T-helper 2 cell treated with Interferon-gamma antibody and Interleukin-4, amounts not matched to agents 5 μg/mL and 100 μg/mL, for 36 hours (primary cell): ENCODE results near the gene HBEGF.

Experiments used
- DNase-seq: peaks from one replicate; pipeline ENCODE4 v3.0.0; 2021; ENCODE audit warnings: low spot score
- H3K27ac Mint-ChIP-seq: one replicate; pipeline ENCODE4 v1.8.0; 2021; ENCODE audit warnings: mild to moderate bottlenecking, mixed read lengths
- H3K27me3 Mint-ChIP-seq: one replicate; pipeline ENCODE4 v1.8.0; 2021; ENCODE audit warnings: low read depth, mixed read lengths
- H3K36me3 Mint-ChIP-seq: one replicate; pipeline ENCODE4 v1.8.0; 2021; ENCODE audit warnings: low read depth, mixed read lengths
- H3K4me1 Mint-ChIP-seq: one replicate; pipeline ENCODE4 v1.8.0; 2021; ENCODE audit warnings: low read depth, mixed read lengths
- H3K4me3 Mint-ChIP-seq: one replicate; pipeline ENCODE4 v1.8.0; 2022; ENCODE audit warnings: mild to moderate bottlenecking, moderate library complexity, mixed read lengths
- H3K9me3 Mint-ChIP-seq: one replicate; pipeline ENCODE4 v1.8.0; 2021; ENCODE audit warnings: mixed read lengths

Gene HBEGF

GRCh38 chr5:140317859-140318258 is 28.5 kb downstream of the HBEGF start:
- H3K36me3 Mint-ChIP-seq: no peaks in the 10 kb centered on the region
- no peaks in the 10 kb centered on the region for H3K27me3 Mint-ChIP-seq
- DNase-seq: no peak
- H3K4me1 Mint-ChIP-seq: no peaks in the 10 kb centered on the region
- H3K27ac Mint-ChIP-seq: no peak overlapping the region
- H3K4me3 Mint-ChIP-seq: no peak overlapping the region
- H3K9me3 Mint-ChIP-seq: no peaks in the 10 kb centered on the region

- H3K4me3 Mint-ChIP-seq: no peak overlapping the region
- H3K4me1 Mint-ChIP-seq: peaks cover 8% of the 10 kb centered on the region
- no peak for DNase-seq
- H3K27me3 Mint-ChIP-seq: peaks cover 3% of the 10 kb centered on the region
- H3K9me3 Mint-ChIP-seq: no peaks in the 10 kb centered on the region
- no peaks in the 10 kb centered on the region for H3K36me3 Mint-ChIP-seq
- H3K27ac Mint-ChIP-seq: no peak overlapping the region
Observed at GRCh38 chr5:140312791-140313189, 33.6 kb downstream of the HBEGF start.

- H3K4me3 Mint-ChIP-seq: no peak overlapping the region
- DNase-seq: no peak
- H3K9me3 Mint-ChIP-seq: no peaks in the 10 kb centered on the region
- H3K27ac Mint-ChIP-seq: no peak overlapping the region
- H3K36me3 Mint-ChIP-seq: no peaks in the 10 kb centered on the region
- peaks cover 3% of the 10 kb centered on the region for H3K27me3 Mint-ChIP-seq
- peaks cover 8% of the 10 kb centered on the region for H3K4me1 Mint-ChIP-seq
Observed at GRCh38 chr5:140312067-140312790, 34.2 kb downstream of the HBEGF start.

- H3K4me1 Mint-ChIP-seq: peaks cover 8% of the 10 kb centered on the region
Observed at GRCh38 chr5:140311011-140311467, 35.4 kb downstream of the HBEGF start.

GRCh38 chr5:140310434-140310833 is 36.0 kb downstream of the HBEGF start:
- Mint-ChIP-seq H3K9me3 (no peaks in the 10 kb centered on the region), H3K27me3 (peaks cover 3% of the 10 kb centered on the region), H3K27ac (no peak overlapping the region), H3K4me1 (peaks cover 8% of the 10 kb centered on the region), H3K36me3 (no peaks in the 10 kb centered on the region), H3K4me3 (no peak overlapping the region)
- DNase-seq: no peak

More at GRCh38 chr5:140311011-140311467, 35.4 kb downstream of the HBEGF start:
- H3K27me3 Mint-ChIP-seq: peaks cover 3% of the 10 kb centered on the region
- no peak for DNase-seq
- no peak overlapping the region for H3K27ac Mint-ChIP-seq
- no peaks in the 10 kb centered on the region for H3K36me3 Mint-ChIP-seq
- H3K4me3 Mint-ChIP-seq: no peak overlapping the region
- H3K9me3 Mint-ChIP-seq: no peaks in the 10 kb centered on the region

- peaks cover 8% of the 10 kb centered on the region for H3K4me1 Mint-ChIP-seq
- H3K4me3 Mint-ChIP-seq: no peak overlapping the region
- peaks cover 5% of the 10 kb centered on the region for H3K27me3 Mint-ChIP-seq
- no peak overlapping the region for H3K27ac Mint-ChIP-seq
- H3K9me3 Mint-ChIP-seq: no peaks in the 10 kb centered on the region
- H3K36me3 Mint-ChIP-seq: no peaks in the 10 kb centered on the region
- DNase-seq: no peak
Observed at GRCh38 chr5:140309706-140310249, 36.6 kb downstream of the HBEGF start.

- H3K27ac Mint-ChIP-seq: no peak overlapping the region
- no peaks in the 10 kb centered on the region for H3K9me3 Mint-ChIP-seq
- no peak overlapping the region for H3K4me3 Mint-ChIP-seq
- peaks cover 14% of the 10 kb centered on the region for H3K4me1 Mint-ChIP-seq
- DNase-seq: no peak
- no peaks in the 10 kb centered on the region for H3K36me3 Mint-ChIP-seq
- H3K27me3 Mint-ChIP-seq: peaks cover 5% of the 10 kb centered on the region
Observed at GRCh38 chr5:140305471-140305870, 40.9 kb downstream of the HBEGF start.

GRCh38 chr5:140303966-140304365 is 42.4 kb downstream of the HBEGF start:
- no peak overlapping the region for H3K4me3 Mint-ChIP-seq
- H3K9me3 Mint-ChIP-seq: no peaks in the 10 kb centered on the region
- no peak overlapping the region for H3K27ac Mint-ChIP-seq
- no peak for DNase-seq
- peaks cover 16% of the 10 kb centered on the region for H3K4me1 Mint-ChIP-seq
- peaks cover 2% of the 10 kb centered on the region for H3K27me3 Mint-ChIP-seq
- peaks cover 6% of the 10 kb centered on the region for H3K36me3 Mint-ChIP-seq

GRCh38 chr5:140302786-140303639 is 43.4 kb downstream of the HBEGF start, which contains the start of gene PFDN1:
PFDN1 (minus strand) TSS chr5:140303101; CDS start chr5:140303073, 28 bp downstream.
- H3K36me3 Mint-ChIP-seq: peaks cover 11% of the 10 kb centered on the region
- peak within 1 kb of the TSS; percentile 94 for H3K4me3 Mint-ChIP-seq
- H3K4me1 Mint-ChIP-seq: peaks cover 16% of the 10 kb centered on the region
- H3K9me3 Mint-ChIP-seq: no peaks in the 10 kb centered on the region
- H3K27ac Mint-ChIP-seq: peak within 1 kb of the TSS; percentile 95
- peaks cover 2% of the 10 kb centered on the region for H3K27me3 Mint-ChIP-seq
- peak; percentile 93 for DNase-seq

- Mint-ChIP-seq H3K27me3 (peaks cover 2% of the 10 kb centered on the region), H3K9me3 (no peaks in the 10 kb centered on the region), H3K4me1 (peaks cover 19% of the 10 kb centered on the region), H3K27ac (no peak overlapping the region), H3K4me3 (peak overlapping the region; percentile 14), H3K36me3 (peaks cover 17% of the 10 kb centered on the region)
- no peak for DNase-seq
Observed at GRCh38 chr5:140301136-140301535, 45.3 kb downstream of the HBEGF start.

GRCh38 chr5:140299056-140299455 is 47.3 kb downstream of the HBEGF start:
- Mint-ChIP-seq H3K4me1 (peaks cover 21% of the 10 kb centered on the region), H3K9me3 (no peaks in the 10 kb centered on the region), H3K4me3 (no peak overlapping the region), H3K36me3 (peaks cover 17% of the 10 kb centered on the region), H3K27me3 (no peaks in the 10 kb centered on the region), H3K27ac (no peak overlapping the region)
- no peak for DNase-seq

GRCh38 chr5:140298183-140298601 is 48.2 kb downstream of the HBEGF start:
- DNase-seq: no peak
- Mint-ChIP-seq H3K36me3 (peaks cover 17% of the 10 kb centered on the region), H3K27me3 (no peaks in the 10 kb centered on the region), H3K27ac (no peak overlapping the region), H3K9me3 (no peaks in the 10 kb centered on the region), H3K4me1 (peaks cover 23% of the 10 kb centered on the region), H3K4me3 (no peak overlapping the region)

GRCh38 chr5:140297283-140297682 is 49.1 kb downstream of the HBEGF start:
- peaks cover 22% of the 10 kb centered on the region for H3K4me1 Mint-ChIP-seq
- no peak overlapping the region for H3K4me3 Mint-ChIP-seq
- no peak for DNase-seq
- no peaks in the 10 kb centered on the region for H3K9me3 Mint-ChIP-seq
- no peak overlapping the region for H3K27ac Mint-ChIP-seq
- peaks cover 17% of the 10 kb centered on the region for H3K36me3 Mint-ChIP-seq
- no peaks in the 10 kb centered on the region for H3K27me3 Mint-ChIP-seq

- DNase-seq: no peak
- Mint-ChIP-seq H3K27me3 (no peaks in the 10 kb centered on the region), H3K4me1 (peaks cover 19% of the 10 kb centered on the region)
Observed at GRCh38 chr5:140296289-140296688, 50.1 kb downstream of the HBEGF start.

More at GRCh38 chr5:140296289-140296688, 50.1 kb downstream of the HBEGF start:
- H3K36me3 Mint-ChIP-seq: peaks cover 19% of the 10 kb centered on the region
- H3K27ac Mint-ChIP-seq: no peak overlapping the region
- H3K9me3 Mint-ChIP-seq: no peaks in the 10 kb centered on the region
- H3K4me3 Mint-ChIP-seq: no peak overlapping the region
